ENCODE data around the gene WNT5B.
"Not testable (repeated sequence)": the region's sequence is repeated elsewhere in the genome, so short reads cannot be mapped to it uniquely, and the experiment has no call there.

The WNT5B gene

DNA sequence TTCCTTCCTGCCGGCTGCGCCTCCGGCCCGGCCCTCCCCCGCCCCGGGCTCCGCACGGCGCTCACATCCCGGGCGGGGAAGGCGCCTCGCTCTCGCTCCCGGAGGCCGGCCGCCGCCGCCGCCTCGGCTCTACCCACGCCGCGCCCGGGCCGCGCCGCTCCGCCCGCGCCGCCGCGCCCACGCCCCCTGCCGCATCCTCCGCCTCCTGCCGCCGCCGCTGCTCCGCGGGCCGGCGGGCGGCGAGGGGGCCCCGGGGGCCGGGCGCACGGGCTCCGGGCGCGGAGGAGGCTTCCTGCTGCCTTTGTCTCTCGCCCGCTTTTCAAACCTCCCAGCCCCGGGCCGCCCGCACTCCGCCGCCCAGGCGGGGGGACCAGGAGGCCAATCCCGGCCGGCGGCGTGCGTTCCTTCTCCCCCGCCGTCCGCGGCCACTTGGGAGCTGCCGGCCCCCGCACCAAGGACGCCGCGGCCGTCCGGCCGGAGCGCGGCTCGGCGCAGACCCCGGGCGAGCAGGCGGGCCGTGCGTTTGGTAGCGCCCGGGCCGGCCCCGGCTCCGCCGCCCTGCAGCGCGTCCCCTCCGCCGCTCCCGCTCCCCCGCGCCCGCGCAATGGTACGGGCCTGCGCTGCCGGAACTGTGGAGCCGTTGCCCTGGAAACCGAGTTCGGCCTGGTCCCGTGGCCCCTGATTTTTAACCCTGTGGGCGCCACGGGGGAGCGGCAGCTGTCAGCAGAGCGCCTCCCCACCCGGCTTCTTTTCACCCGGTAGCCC lies 34.6 kb upstream of the WNT5B start, which contains the start of gene FBXL14:
FBXL14 (minus strand) TSS at position 321 of the 765 bp plus-strand sequence. CDS start 515 bp downstream, outside the sequence.
- peak within 1 kb of the TSS; percentile 49 for H3K27ac ChIP-seq (ENCODE audit: low read length)
- peaks cover 24% of the 10 kb centered on the region for H3K4me1 ChIP-seq (ENCODE audit: low read length)
- H3K4me3 ChIP-seq (ENCODE audit: low read length): peak within 1 kb of the TSS; percentile 85
- H2AFZ ChIP-seq (ENCODE audit: low read depth, low read length): peak within 1 kb of the TSS; percentile 27; the same call in 1 of the 2 replicates
- H3K9ac ChIP-seq (ENCODE audit: low read length): peak within 1 kb of the TSS; percentile 51
- no peaks in the 10 kb centered on the region for H3K27me3 ChIP-seq (ENCODE audit: low read depth, low read length)
- H3K79me2 ChIP-seq (ENCODE audit: low read length): peaks cover 23% of the 10 kb centered on the region
- H3K36me3 ChIP-seq (replicated peaks; ENCODE audit: low read depth, low read length): no peaks in the 10 kb centered on the region
- TF ChIP-seq CTCF (IDR thresholded peaks at IDR 0.05; ENCODE audit: low read depth, low read length): no peak
- TF ChIP-seq EZH2phosphoT487 (IDR thresholded peaks at IDR 0.05; ENCODE audit: low read depth): no peak
- peak within 1 kb of the TSS; percentile 92 for H3K4me2 ChIP-seq (ENCODE audit: low read length)
- no peaks in the 10 kb centered on the region for H3K9me3 ChIP-seq (ENCODE audit: insufficient read depth, low read length)
- peaks cover 16% of the 10 kb centered on the region; the same call in 1 of the 2 replicates for H4K20me1 ChIP-seq (ENCODE audit: insufficient read depth, low read length)

- Histone ChIP-seq H3K27me3 (ENCODE audit: low read depth, low read length) (no peaks in the 10 kb centered on the region), H3K4me1 (ENCODE audit: low read length) (peaks cover 24% of the 10 kb centered on the region), H3K27ac (ENCODE audit: low read length) (peak overlapping the region; percentile 49; the same call in 1 of the 2 replicates), H3K79me2 (ENCODE audit: low read length) (peaks cover 20% of the 10 kb centered on the region), H4K20me1 (ENCODE audit: insufficient read depth, low read length) (peaks cover 16% of the 10 kb centered on the region; the same call in 1 of the 2 replicates), H3K4me2 (ENCODE audit: low read length) (peak overlapping the region; percentile 81), H3K9me3 (ENCODE audit: insufficient read depth, low read length) (no peaks in the 10 kb centered on the region), H2AFZ (ENCODE audit: low read depth, low read length) (peak overlapping the region; percentile 18; the same call in 1 of the 2 replicates), H3K4me3 (ENCODE audit: low read length) (peak overlapping the region; percentile 85), H3K36me3 (replicated peaks; ENCODE audit: low read depth, low read length) (no peaks in the 10 kb centered on the region), H3K9ac (ENCODE audit: low read length) (peak overlapping the region; percentile 51)
- TF ChIP-seq EZH2phosphoT487 (IDR thresholded peaks at IDR 0.05; ENCODE audit: low read depth) (no peak), CTCF (IDR thresholded peaks at IDR 0.05; ENCODE audit: low read depth, low read length) (no peak)
Observed at GRCh38 chr12:1595026-1595561, 33.9 kb upstream of the WNT5B start.

DNA sequence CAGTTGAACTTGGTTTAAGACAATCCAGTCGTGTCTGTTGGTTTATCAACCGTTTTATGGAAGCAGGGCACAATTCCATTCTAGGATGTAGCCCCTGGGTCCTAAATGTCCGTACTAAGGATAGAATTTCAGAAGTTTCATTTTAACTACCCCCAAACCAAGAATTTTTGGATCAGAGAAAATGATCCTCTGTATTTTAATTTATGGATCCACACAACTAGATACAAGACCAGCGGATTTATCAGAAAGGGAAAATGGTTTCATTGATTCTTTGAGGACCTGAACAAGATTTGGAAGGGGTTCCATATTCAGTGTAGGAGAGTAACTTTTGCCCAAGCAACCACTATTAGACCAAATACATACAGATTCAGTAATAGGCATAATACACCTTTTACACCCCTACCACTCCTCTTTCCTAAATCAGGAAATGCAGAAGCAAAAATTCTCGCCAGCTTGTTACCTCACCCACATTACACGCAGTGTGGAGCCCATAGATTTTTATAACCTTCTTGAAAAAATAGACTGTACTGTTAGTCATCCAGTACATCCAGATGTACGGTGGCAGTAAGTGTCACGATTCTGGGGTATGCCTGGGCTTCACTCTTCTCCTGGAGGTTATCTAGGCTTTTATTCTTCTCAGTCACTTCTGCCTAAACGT lies 33.2 kb upstream of the WNT5B start:
- Histone ChIP-seq H3K36me3 (replicated peaks; ENCODE audit: low read depth, low read length) (no peaks in the 10 kb centered on the region), H4K20me1 (ENCODE audit: insufficient read depth, low read length) (peaks cover 16% of the 10 kb centered on the region; the same call in 1 of the 2 replicates), H3K4me3 (ENCODE audit: low read length) (peak overlapping the region; percentile 85; the same call in 1 of the 2 replicates), H3K9me3 (ENCODE audit: insufficient read depth, low read length) (no peaks in the 10 kb centered on the region), H3K4me1 (ENCODE audit: low read length) (peaks cover 24% of the 10 kb centered on the region), H2AFZ (ENCODE audit: low read depth, low read length) (no peak overlapping the region), H3K79me2 (ENCODE audit: low read length) (peaks cover 13% of the 10 kb centered on the region), H3K27me3 (ENCODE audit: low read depth, low read length) (no peaks in the 10 kb centered on the region), H3K4me2 (ENCODE audit: low read length) (peak overlapping the region; percentile 81), H3K9ac (ENCODE audit: low read length) (no peak overlapping the region), H3K27ac (ENCODE audit: low read length) (no peak overlapping the region)
- TF ChIP-seq CTCF (IDR thresholded peaks at IDR 0.05; ENCODE audit: low read depth, low read length): no peak
- TF ChIP-seq EZH2phosphoT487 (IDR thresholded peaks at IDR 0.05; ENCODE audit: low read depth): no peak

DNA sequence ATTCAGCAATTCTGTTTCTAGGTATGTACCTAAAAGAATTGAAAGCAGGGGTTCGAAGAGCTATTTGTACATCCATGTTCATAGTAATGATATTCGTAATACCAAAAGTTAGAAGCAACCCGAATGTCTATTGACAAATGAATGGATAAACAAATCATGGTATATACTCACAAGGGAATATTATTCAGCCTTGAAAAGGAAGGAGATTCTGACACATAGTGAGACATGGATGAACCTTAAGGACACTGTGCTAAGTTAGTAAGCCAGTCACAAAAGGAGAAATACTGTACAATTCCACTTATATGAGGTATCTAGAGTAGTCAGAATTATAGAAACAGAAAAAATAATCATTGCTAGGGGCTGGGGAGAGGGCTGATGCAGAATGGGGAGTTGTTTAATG lies 30.3 kb upstream of the WNT5B start:
- no peak overlapping the region for H3K27ac ChIP-seq (ENCODE audit: low read length)
- no peak overlapping the region for H3K9ac ChIP-seq (ENCODE audit: low read length)
- no peaks in the 10 kb centered on the region for H3K9me3 ChIP-seq (ENCODE audit: insufficient read depth, low read length)
- H3K4me2 ChIP-seq (ENCODE audit: low read length): no peak overlapping the region
- H3K79me2 ChIP-seq (ENCODE audit: low read length): no peaks in the 10 kb centered on the region
- peaks cover 28% of the 10 kb centered on the region for H3K4me1 ChIP-seq (ENCODE audit: low read length)
- no peaks in the 10 kb centered on the region for H3K27me3 ChIP-seq (ENCODE audit: low read depth, low read length)
- H2AFZ ChIP-seq (ENCODE audit: low read depth, low read length): no peak overlapping the region
- no peaks in the 10 kb centered on the region for H4K20me1 ChIP-seq (ENCODE audit: insufficient read depth, low read length)
- no peaks in the 10 kb centered on the region for H3K36me3 ChIP-seq (replicated peaks; ENCODE audit: low read depth, low read length)
- H3K4me3 ChIP-seq (ENCODE audit: low read length): no peak overlapping the region
- TF ChIP-seq EZH2phosphoT487 (IDR thresholded peaks at IDR 0.05; ENCODE audit: low read depth) (no peak), CTCF (IDR thresholded peaks at IDR 0.05; ENCODE audit: low read depth, low read length) (no peak)

GRCh38 chr12:1602706-1603105 lies 26.3 kb upstream of the WNT5B start:
- not testable (repeated sequence) for H4K20me1 ChIP-seq (ENCODE audit: insufficient read depth, low read length)
- peak overlapping the region; percentile 98 for H3K4me2 ChIP-seq (ENCODE audit: low read length)

More at GRCh38 chr12:1602706-1603105, 26.3 kb upstream of the WNT5B start:
- peaks cover 38% of the 10 kb centered on the region for H3K4me1 ChIP-seq (ENCODE audit: low read length)
- H3K9ac ChIP-seq (ENCODE audit: low read length); H2AFZ ChIP-seq (ENCODE audit: low read depth, low read length); H3K4me3 ChIP-seq (ENCODE audit: low read length); H3K36me3 ChIP-seq (replicated peaks; ENCODE audit: low read depth, low read length); H3K9me3 ChIP-seq (ENCODE audit: insufficient read depth, low read length); H3K27ac ChIP-seq (ENCODE audit: low read length); H3K27me3 ChIP-seq (ENCODE audit: low read depth, low read length); H3K79me2 ChIP-seq (ENCODE audit: low read length): not testable (repeated sequence)

All from OCI-LY3 (cell line).